GM21381 (cell line): ENCODE data around the gene LIM2.
"Not testable (repeated sequence)": the region's sequence is repeated elsewhere in the genome, so short reads cannot be mapped to it uniquely, and the experiment has no call there.

Experiments used
- ATAC-seq: cut with Tn5 transposase; IDR thresholded peaks from one replicate; pipeline ENCODE4 v1.9.1; 2021; ENCODE audit warnings: mild to moderate bottlenecking, moderate library complexity; ENCODE audit not compliant: unreplicated experiment

The LIM2 gene

DNA sequence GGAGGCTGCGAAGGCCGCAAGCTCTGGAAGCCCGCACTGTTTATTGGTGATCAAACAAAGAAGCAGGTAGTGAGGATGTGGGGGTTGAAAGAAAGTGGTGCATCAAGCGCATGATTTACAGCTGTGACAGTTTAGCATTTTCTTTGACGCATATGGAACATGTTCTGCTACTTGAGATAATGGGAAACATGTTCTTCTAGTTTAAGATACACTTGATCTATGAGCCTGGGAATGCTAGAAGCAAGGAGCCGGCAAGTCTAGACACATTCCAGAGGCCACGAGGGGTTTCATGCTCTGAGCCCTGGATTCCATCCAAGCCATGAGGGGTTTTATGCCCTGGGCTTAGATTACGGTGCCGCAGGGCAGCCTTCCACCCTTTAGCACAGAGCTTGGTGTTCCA lies 9.7 kb upstream of the LIM2 start:
- ATAC-seq = not testable (repeated sequence)

- no peak for ATAC-seq
Observed at GRCh38 chr19:51396175-51396574, 8.4 kb upstream of the LIM2 start.

GRCh38 chr19:51394050-51394836 lies 6.5 kb upstream of the LIM2 start:
- peak; percentile 84 for ATAC-seq

- no peak for ATAC-seq
Observed at GRCh38 chr19:51392701-51393100, 4.9 kb upstream of the LIM2 start.

GRCh38 chr19:51391073-51391611 lies 3.4 kb upstream of the LIM2 start:
- ATAC-seq = no peak

DNA sequence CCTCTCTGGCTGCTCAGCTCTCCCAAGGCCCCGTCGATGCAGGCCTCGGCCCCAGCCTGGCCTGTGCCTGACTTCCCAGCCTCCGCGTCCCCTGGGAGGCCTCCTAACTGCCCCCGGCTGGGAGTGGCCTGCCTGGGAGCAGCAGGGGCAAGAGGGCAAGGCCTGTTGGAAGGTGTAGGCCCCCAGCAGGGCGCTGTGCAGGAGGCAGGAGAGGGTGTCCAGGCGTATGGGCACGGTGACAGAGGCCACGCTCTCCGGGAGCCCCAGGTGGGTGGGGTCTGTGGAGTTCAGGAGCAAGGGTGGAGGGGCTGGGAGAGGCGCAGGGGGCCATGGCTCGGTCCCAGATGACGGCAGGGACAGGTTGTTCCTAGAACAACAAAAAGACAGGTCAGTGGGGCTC lies 1.4 kb upstream of the LIM2 start:
- ATAC-seq = no peak

GRCh38 chr19:51386882-51387520 lies 773 bp downstream of the LIM2 start:
- no peak for ATAC-seq

DNA sequence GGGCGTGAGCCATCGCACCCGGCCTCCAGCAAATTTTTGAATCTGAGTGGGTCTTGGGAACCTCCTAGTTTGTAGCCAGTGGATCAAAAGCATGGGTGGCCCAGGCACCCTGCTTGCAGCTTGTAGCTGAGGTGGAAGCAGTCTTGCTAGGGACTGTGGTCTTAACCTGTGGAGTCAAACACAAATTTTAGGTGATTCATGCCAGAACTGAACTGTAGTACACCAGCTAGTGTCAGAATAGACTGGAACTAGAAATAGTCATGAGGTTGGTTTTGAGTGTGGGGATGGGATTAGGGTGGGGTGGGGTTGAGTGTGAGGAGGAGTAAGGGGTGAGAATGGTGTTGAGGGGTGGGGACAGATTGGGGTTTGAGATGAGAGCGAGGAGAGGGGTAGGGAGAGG lies 5.8 kb downstream of the LIM2 start:
- ATAC-seq = no peak

GRCh38 chr19:51380379-51380778 lies 7.4 kb downstream of the LIM2 start:
- ATAC-seq = no peak

GRCh38 chr19:51377422-51377821 lies 10.4 kb downstream of the LIM2 start:
- ATAC-seq = no peak

GRCh38 chr19:51375504-51376221 lies 12.1 kb downstream of the LIM2 start:
- no peak for ATAC-seq

DNA sequence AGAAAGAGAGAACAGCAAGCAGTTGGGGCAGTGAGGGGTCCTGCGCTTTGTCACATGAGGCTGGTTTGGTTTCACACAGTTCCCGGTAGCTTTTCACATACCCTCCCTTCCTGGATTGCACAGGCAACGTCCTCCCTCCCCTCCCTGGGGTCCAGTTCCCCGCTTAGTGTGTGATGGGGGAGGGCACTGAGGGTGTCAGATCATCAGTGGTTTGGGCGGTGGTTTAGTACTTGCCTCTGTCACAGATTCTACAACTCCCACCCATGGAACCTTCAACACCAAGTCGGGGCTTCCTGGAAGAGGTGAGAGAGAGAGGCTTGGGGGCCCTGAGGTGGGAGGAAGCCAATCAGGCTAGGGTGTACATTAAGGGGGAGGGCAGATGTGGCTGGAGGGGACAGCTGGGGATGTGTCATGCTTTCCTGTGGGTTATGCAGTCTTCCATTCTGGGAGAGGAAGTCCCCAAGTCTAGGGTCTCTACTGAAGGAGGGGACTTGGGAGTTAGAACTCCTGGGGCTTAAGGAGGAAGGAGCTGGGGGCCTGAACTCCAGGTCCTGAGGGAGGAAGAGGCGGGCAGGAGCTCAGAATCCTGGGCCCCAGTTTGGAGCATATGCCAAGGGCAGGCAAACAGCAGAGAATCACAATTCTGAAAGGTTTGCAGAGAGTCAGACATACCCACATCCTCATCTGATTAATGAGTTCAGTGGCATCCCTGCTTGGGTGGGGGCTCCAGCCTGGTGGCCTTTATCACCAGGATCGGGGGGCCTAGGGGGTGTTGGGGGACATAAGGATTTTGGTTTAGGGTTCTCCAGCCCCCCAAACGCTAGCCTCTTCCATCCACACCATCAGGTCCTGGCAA lies 14.9 kb downstream of the LIM2 start, which contains the start of gene NKG7:
Gene NKG7 (minus strand): TSS at position 6 of the 856 bp plus-strand sequence. CDS start 119 bp downstream, outside the sequence.
- ATAC-seq = no peak

DNA sequence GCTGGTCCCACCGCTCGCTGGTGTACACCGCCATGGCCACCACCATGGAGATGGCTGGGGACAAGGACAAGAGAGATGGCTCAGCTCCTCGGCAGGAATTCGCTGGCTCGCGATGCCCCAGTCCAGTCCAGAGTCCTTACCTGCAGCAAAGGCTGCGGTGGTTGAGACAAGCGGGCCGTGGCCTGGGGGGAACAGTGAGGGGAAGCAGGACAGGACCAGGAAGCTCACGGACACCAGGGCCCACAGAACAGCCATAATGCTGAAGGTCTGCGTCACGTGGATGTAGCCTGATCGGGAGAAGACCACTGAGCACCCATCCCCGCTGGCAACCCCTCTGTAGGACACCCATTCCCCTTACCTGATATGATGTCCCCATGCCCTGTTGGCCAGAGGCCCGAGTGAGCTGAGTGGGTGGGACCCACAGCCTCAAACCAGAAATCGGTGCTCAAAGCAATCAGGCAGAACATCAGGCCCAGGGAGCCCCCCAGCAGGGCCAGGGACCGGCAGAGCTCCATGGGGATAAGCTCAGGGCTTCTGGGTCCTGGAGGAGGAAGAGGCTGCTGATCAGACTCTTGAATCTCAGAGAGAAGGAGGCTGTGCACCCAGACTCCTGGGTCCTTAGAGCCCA lies 15.6 kb downstream of the LIM2 start:
- ATAC-seq = no peak

DNA sequence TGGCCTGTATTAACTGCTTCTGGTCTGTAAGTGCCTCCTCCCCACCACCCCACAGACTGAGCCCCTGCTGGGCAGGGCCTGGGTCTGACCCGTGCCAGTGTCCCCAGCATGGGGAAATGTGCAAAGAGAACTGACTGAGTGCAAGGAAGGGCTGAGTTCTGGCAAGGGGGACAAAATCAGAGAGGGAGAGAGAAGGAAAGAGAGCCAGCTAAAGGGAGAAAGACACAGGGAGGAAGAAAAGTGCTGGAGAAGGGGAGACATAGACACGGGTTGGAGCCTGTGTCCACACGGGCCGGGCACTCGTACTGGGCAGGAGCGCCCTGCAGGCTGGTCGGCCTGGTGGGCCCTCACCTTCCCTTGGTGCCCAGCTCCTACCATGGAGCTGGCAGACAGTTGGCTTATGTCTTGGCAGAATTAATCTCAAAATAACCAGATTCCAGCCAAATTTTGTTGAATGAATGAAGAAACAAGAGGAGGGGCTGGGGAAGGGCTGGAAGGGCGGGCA lies 16.5 kb downstream of the LIM2 start:
- no peak for ATAC-seq

- ATAC-seq = no peak
Observed at GRCh38 chr19:51370230-51370629, 17.5 kb downstream of the LIM2 start.

- ATAC-seq = no peak
Observed at GRCh38 chr19:51368366-51369282, 19.1 kb downstream of the LIM2 start, which contains the start of gene CLDND2. Gene CLDND2 (minus strand): TSS chr19:51369003. CDS start chr19:51368577, 426 bp downstream.

- peak; percentile 77 for ATAC-seq
Observed at GRCh38 chr19:51367565-51368365, 20.0 kb downstream of the LIM2 start.

DNA sequence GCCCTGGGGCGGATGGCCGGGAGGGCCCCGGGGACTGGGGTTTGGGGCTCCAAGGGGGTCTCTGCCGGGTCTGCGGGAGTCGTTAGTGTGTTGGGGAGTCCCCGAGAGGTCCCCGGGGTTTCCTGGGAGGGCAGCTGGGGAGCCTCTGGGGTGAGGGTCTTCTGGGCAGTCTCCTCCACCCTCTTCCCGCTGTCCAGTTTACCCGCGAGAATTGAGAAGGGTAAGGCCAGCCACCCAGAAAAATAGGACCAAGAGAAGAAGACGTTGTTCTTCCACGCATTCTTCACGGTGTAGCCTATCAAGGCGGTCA lies 20.6 kb downstream of the LIM2 start:
- ATAC-seq = no peak
